GM21367 (cell line): ENCODE results near the gene ZSCAN5B.
A peak's percentile ranks its signal among the peaks of the same experiment; 100 is the strongest.

Source experiments
- ATAC-seq: cut with Tn5 transposase; IDR thresholded peaks from one replicate; pipeline ENCODE4 v1.9.1; 2021; ENCODE audit not compliant: unreplicated experiment

Gene ZSCAN5B

GRCh38 chr19:56146904-56147303, 50.7 kb downstream of the ZSCAN5B start:
- ATAC-seq = no peak

- ATAC-seq = no peak
Observed at GRCh38 chr19:56145698-56146097, 51.9 kb downstream of the ZSCAN5B start.

- ATAC-seq = no peak
Observed at GRCh38 chr19:56144831-56145230, 52.8 kb downstream of the ZSCAN5B start.

GRCh38 chr19:56144376-56144775, 53.2 kb downstream of the ZSCAN5B start:
- ATAC-seq = no peak

GRCh38 chr19:56142897-56143434, 54.6 kb downstream of the ZSCAN5B start:
- ATAC-seq = no peak

GRCh38 chr19:56142087-56142787, 55.3 kb downstream of the ZSCAN5B start:
- ATAC-seq = no peak

GRCh38 chr19:56141417-56141993, 56.1 kb downstream of the ZSCAN5B start:
- no peak for ATAC-seq

GRCh38 chr19:56140583-56141416, 56.8 kb downstream of the ZSCAN5B start, which contains the start of gene ZNF444:
Gene ZNF444 (plus strand): TSS chr19:56141287. CDS start chr19:56146912, 5,625 bp downstream.
- peak; percentile 84 for ATAC-seq

GRCh38 chr19:56139847-56140582, 57.6 kb downstream of the ZSCAN5B start:
- peak; percentile 3 for ATAC-seq
